ENCODE results near the gene RNLS.
"Not testable (repeated sequence)": the region's sequence is repeated elsewhere in the genome, so short reads cannot be mapped to it uniquely, and the experiment has no call there.

RNLS gene

DNA sequence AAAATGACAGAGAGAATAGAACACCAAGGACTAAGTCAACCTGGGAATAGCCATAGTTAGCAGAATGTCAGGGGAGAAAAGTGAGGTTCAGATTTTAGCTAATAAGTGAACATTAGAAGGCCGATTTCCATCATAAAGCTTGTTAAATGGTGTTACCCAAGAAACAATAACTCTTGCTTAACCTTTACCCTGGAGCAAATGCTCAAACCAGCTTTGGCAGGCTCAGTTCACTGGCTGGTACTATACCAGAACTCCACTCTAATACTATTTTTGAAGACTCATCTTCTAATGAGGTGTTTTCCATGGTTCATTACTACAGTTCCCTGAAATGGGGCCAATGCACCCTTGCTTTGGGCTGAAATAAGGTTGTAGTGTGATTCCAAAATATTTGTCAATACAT is 61.3 kb downstream of the RNLS start:
- no peak for DNase-seq

DNA sequence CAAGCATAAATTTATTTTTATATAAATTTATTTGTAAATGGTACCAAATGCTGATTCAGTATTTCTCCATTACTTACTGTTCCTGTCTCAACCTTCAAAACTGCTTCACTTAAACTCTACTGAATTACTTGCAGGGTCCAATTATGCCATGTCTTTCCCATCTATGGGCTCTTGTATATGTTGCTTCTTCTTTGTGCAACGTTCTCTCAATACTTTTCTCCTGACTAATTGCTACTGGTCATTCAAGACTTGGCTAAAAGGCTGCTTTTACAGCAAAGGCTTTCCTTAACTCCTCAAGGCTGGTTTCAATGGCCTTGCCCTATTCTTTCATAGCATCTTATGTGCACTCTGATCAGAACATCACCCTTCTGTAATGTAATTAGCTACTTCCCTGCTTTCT is 67.9 kb downstream of the RNLS start:
- no peak for DNase-seq

GRCh38 chr10:88512599-88512998 is 70.5 kb downstream of the RNLS start:
- DNase-seq = no peak

DNA sequence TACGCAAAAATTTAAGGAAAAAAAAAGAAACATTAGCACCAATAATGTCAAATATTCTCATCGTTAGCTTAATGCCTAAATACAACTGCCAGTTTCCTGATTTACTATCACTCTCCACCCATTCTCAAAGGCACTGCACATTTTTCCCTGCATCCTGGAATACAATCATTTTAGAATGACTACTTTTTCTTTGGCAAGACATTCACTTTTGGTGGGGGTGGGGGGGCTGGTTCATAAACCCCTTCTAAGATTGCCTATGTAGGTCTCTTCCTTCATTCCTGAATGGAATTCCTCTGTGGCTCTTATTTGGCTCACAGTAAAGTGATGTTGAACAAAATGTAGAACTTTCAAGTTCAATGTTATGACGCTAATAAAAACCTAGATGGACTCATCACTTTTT is 74.3 kb downstream of the RNLS start:
- peak; percentile 52 for DNase-seq

DNA sequence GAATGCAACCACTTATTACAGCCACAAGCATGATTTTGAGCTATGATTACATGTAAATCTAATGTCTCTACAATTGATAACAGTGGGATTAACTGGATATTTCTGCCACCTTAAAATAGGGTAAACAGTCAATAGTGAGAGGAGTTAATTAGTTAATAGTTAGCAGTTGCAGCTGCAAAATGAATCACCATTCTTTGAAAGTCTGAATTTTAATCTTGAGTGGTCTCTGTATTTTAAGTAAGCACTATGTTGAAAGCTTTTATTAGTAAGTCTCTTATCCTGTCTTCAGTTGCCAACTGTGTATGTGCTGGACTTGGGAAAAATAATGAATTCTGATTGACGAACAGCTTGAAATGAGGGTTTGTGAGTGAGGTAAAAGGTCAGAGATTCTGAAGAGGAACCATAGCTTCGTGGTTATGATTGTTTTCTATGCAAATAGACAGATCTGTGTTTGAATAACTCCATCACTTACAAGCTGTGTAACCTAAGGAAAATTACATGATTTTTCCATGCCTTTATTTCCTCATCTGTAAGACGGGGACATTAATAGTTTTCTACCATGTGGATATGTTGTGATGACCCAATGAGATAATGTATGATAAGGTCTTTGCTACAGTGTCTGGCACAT is 75.2 kb downstream of the RNLS start:
- no peak for DNase-seq

GRCh38 chr10:88507404-88507803 is 75.7 kb downstream of the RNLS start:
- DNase-seq = no peak

DNA sequence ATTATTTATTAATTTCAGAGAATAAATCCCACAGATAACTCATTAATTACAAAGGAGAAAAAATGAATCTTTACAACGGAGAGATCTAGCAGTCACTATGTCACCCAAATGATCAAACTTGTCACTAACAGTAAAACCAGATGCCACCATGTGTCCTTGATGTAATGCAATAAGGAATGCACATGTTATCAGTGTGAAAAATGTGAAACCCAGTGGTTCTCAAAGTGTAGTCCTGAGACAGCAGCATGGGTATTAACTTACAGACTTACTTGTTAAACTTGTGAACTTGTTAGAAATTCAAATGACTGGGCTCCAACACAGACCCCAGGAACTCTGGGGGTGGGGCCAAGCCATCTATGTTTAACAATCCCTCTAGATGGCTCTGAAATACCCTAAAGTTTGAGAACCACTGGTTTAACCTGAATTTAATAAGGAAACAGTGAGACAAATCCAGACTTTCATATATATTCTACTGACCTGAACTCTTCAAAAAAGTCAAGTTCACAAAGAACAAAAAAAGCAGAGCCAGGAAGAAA is 77.4 kb downstream of the RNLS start:
- no peak for DNase-seq

GRCh38 chr10:88505265-88505664 is 77.9 kb downstream of the RNLS start:
- DNase-seq = no peak

GRCh38 chr10:88500656-88501055 is 82.5 kb downstream of the RNLS start:
- no peak for DNase-seq

DNA sequence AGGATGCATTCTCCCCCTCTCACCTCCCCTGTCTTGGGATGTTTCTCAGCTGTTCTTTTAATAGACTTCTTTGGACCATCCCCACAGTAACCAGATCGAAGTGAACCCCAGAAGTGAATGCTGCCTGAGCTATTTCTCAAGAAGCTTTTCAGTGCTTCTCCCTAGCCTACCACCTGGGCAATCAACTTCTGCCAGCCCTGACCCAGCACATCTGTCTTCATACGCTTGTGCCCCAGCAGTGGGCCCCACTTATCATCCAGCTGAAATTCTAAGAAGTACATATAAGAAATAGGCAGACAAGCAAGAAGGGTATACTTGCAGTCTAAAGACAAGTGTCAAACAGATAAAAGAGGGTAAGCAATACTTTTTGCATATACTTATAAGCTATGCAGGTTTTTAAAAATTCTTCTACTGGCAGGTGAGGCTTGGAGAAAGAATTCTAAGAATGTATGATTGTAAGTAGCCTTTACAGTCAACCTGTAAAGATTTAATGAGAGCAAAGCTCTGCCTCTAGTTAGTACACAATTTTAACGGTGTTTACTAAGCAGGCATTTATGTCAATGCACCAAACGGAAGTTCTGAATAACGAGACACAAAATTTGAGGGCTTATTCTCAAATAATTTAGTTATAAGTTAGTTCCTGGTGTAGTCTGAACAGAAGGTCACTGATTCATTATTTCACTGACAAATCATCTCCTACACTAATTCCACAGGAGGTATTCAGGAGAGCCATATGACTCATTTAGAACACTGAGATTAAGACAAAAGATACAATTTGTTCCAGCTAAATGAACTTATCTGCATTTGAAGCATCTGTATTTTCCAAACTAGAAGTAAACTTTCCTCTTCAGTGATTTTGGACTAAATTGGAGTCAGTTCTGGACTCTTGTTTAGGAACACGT is 83.3 kb downstream of the RNLS start:
- peak; percentile 57 for DNase-seq

DNA sequence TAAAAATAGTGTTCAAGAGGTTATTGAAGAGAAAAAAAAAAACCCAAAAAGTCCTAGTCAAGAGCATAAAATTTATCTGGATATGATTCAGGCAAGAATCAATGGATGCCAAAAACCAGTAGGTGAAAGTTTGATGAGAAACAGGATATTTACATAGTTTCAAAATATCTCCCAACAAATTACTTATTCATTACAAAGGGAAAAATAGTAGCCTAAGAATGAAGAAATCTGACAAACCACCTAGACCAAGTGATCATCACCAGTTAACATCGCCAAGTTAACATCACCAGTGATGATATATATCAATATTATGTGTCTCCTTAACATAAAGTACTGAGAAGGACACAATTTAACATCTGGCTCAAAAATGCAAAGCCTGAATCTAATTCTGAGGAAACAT is 85.2 kb downstream of the RNLS start:
- DNase-seq = peak; percentile 62

DNA sequence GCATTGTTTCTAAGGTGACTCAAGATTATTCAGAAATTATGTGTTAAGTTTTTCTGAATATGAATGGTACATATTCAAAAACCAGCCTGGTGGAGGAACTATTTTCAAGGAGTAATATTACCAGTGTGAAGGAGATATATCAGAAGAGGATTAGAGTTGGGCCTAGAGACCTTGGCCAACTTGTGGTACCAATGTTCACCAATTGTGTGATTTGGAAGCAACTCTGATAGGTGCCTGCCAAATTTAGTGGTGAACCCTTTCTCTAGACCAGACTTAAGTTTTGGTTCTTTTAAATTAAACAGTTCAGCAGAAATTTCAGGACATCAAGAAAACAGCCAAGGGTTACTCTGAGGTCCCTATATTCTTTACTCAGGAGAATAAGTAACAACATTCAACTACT is 88.6 kb downstream of the RNLS start:
- no peak for DNase-seq

DNA sequence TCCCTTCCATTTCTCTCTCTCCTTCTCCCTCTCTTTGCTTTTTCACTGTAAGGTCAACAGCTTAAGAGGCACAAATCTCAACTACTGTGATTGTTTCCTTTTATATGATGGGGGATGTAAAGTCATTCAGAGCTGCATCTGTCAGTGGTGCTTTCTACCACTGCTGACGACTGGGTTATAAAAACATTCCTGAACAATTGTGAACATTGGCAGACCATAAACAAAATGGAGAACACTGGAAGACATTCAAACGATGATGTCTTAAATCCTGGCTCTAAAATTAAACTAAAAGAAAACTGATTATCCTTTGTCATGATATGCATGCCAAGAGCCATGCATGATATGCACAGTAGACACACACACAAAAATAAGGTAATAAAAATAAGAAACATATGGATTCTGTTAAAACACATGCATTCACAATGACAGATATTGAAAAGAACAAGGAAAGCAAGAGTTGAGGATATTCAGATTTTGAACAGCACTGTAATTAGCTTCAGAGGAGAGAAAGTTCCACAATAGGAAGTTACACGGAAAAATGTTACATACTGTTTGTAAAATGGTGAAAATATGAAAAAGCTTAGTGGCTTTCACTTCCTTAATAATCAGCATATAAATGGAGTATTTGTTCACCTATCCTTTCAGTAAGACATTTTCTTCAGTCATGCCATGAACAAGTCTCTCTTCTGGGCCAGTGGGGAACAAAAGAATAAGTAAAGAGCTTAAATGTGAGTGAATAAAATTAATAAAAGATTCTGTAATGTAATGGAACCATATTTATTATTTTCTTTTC is 89.2 kb downstream of the RNLS start:
- peak; percentile 84 for DNase-seq

DNA sequence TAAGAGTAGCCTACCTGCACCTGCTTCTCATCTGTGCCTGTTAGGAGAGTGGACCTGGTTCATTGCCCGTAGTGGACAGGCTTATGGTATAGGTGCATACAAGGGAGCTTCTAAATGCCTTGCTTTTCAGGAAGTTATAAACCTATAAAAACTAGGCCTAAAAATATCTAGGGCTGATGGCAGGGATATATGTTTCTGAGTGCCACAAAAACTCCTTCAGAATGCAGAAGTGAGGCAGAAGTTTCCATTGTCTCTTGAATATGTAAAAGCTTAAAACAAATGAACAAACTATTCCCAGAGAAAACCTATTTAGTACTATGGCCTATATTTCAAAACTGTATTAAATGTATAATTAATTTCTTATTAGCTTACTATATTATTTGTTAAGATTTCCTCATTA is 91.8 kb downstream of the RNLS start:
- DNase-seq = no peak

- no peak for DNase-seq
Measured at GRCh38 chr10:88490231-88490980, 92.7 kb downstream of the RNLS start.

DNA sequence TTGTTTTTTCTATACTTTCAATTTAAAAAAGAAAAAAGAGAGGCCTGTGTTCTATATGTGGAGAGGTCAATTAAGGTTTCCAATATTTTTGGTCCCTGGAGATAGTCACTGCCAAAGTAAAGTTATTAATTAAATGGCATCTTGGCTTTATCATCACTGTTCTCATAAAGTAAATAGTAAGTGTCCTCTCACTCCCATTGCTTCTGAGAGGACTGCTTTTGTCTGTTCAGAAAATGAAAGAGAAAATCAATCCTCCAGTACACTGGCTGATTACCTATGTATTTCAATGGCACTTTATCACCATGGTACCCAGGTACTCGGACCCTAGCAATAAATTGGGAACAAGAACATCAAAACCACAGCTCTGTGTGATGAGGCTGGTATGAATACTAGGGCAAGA is 94.0 kb downstream of the RNLS start:
- no peak for DNase-seq

- DNase-seq = not testable (repeated sequence)
Measured at GRCh38 chr10:88486816-88487215, 96.3 kb downstream of the RNLS start.

GRCh38 chr10:88482220-88482619 is 100.9 kb downstream of the RNLS start:
- DNase-seq = no peak

- peak; percentile 22 for DNase-seq
Measured at GRCh38 chr10:88478256-88478655, 104.9 kb downstream of the RNLS start.

DNA sequence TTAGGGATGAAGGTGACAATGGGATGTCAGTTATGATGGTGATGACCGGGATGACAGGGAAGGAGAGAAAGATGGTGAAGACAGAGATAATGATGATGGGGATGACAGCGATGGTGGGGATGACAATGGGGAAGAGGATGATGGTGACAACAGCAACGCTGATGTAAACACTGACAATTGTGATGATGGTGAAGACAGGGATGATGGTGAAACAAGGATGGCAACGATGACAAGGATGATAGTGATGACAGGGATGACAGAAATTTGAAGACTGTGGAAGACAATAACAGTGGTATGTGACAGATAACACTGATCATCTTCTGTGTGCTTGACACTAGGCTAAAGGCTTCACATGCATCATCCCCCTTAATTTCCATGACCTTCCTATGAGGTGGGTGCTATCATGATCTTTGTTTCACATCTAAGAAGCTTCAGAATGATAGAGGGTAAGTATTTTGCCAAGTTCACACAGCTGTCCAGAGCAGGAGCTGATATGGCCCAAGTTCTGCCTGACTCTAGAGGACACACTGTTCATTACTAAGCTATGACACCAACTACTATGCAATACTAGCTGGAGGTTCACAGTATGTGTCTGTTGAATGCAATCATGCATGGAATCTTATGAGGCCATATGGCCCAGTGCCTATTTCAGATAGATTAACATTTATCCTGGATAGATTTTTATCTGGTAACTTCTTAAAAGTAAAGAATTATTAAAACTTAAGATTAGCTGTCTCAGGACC is 105.6 kb downstream of the RNLS start:
- DNase-seq = peak; percentile 24

DNA sequence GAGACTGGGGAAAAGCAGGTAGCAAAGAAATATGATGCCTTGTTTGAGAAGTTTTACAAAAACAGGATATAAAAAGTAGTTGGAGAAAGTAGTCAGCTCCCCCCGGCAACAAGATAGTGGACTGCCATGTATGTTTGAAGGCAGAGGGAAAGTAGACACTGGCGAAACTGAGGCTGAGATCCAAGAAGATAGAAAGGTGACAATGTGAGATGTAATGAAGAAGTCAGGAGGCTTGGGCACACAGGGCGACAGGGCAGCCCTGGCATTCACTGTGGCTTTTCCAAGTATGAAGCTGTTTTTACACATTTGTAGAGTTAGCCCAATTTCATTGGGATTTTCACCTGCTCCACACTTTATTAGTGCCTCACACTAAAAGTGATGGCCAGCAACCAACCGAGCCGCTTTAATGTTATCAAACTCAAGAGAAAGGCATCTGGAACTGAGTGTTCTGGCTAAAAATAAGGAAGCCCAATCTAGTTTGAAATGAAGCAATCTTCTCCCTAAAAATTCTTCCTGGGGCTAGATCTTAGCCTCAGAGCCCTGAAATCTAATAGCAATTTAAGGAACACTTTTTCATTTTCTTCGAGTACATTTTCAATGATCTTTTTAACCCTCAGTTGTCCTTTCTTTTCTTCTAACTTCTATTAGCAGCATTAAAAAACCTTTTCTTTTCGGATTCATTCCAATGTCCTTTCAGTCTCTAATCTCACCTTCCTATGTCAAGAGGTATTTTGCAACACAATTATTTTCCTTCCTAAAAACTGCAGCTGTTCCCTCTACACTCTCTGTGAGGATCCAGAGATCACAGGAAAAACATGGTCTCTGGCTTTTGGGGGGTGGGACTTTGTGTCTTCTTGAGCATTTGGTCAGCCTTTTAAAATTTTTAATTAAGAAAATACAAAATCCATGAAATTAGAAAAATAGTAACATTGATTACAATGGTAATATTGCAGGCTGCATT is 108.0 kb downstream of the RNLS start:
- DNase-seq = no peak
